Measurements from ENCODE around the gene AREG. TPM values are rescaled to one million over a fixed set of nuclear protein-coding genes. Genes with fewer than 3 reads are reported as not detected.
A peak's percentile ranks its signal among the peaks of the same experiment; 100 is the strongest.

Gene AREG
- total and polyA plus RNA-seq, 4 donors: 0.22 to 0.69 (median 0.33) TPM; not detected in 1

DNA sequence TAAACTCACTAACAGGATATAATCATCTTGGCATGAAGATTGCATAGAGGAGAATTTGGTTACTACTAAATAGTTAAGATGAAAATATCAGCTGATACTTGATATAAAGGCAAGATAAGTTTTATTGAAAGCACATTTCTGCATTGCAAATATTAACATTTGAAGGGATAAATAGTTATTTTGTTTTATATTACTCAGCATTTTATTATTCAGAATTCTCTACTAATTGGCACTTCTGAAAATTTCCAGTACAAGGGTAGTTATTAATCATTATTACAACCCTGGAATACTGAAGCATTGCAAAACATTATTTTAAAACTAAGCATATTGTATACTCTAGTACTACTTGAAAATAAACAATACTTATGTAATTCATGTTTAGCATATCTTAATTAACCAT, 32.7 kb upstream of the AREG start:
- Histone ChIP-seq H3K27ac (ENCODE audit: low read depth, low read length) (no peak overlapping the region), H3K9me3 (ENCODE audit: control insufficient read depth, insufficient read depth, low read length) (no peaks in the 10 kb centered on the region), H3K4me1 (ENCODE audit: control insufficient read depth, insufficient read depth, low read length) (no peaks in the 10 kb centered on the region), H3K4me3 (ENCODE audit: low read depth, low read length) (no peak overlapping the region), H3K36me3 (ENCODE audit: control insufficient read depth, insufficient read depth, low read length) (no peaks in the 10 kb centered on the region), H3K27me3 (ENCODE audit: control insufficient read depth, insufficient read depth, low read length) (no peaks in the 10 kb centered on the region)
- no peak for DNase-seq (ENCODE audit: low read depth in 4 of 6, low spot score in 6 of 6)

DNA sequence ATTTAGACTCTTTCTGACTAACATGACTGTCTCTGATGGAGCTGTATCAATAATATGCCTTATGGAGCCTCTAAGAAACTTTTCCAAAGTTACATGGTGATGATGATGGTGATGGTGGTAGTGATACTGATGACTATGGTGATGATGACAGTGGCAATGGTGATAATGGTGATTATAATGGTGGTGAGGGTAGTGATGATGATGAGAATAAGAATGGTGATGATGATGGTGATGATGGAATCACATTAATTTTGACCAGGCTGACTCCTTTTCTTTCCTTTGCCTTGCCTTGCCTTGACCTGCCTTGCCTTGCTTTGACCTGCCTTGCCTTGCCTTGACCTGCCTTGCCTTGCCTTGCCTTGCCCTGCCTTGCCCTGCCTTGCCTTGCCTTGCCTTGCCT, 31.7 kb upstream of the AREG start:
- Histone ChIP-seq H3K27me3 (ENCODE audit: control insufficient read depth, insufficient read depth, low read length) (no peaks in the 10 kb centered on the region), H3K27ac (ENCODE audit: low read depth, low read length) (no peak overlapping the region), H3K9me3 (ENCODE audit: control insufficient read depth, insufficient read depth, low read length) (no peaks in the 10 kb centered on the region), H3K36me3 (ENCODE audit: control insufficient read depth, insufficient read depth, low read length) (no peaks in the 10 kb centered on the region), H3K4me1 (ENCODE audit: control insufficient read depth, insufficient read depth, low read length) (no peaks in the 10 kb centered on the region), H3K4me3 (ENCODE audit: low read depth, low read length) (no peak overlapping the region)
- DNase-seq (ENCODE audit: low read depth in 4 of 6, low spot score in 6 of 6): no peak

DNA sequence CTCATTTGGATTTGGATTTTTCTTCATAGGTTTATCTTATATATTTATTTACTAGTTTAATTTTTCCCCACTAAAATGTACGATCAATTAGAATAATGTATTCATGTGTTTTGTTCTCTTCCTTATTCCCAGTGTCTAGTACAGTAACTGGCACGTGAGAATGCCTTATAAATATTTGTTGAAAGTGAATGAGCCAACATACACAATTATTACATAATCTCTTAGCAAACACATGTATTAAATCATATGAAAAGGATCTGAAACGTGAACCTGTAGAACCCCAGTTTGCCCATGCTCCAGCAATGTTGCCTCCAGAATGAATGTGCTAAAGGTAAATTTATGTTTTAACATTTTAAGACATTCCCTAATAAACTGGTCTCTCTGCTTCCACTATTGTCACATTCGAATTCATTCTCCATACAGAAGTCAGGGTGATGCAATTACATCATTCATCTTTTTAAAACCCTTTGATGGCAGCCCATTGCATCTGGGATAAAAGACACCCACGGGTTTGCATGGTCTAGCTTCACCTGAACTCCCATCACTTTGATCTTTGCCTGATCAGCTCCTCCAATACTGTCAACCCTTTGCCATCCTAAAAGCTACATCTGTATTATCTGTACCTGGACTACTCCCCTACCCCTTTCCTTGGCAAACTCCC, 30.7 kb upstream of the AREG start:
- no peak for DNase-seq (ENCODE audit: low read depth in 4 of 6, low spot score in 6 of 6)
- Histone ChIP-seq H3K4me3 (ENCODE audit: low read depth, low read length) (no peak overlapping the region), H3K9me3 (ENCODE audit: control insufficient read depth, insufficient read depth, low read length) (no peaks in the 10 kb centered on the region), H3K36me3 (ENCODE audit: control insufficient read depth, insufficient read depth, low read length) (no peaks in the 10 kb centered on the region), H3K27me3 (ENCODE audit: control insufficient read depth, insufficient read depth, low read length) (no peaks in the 10 kb centered on the region), H3K27ac (ENCODE audit: low read depth, low read length) (no peak overlapping the region), H3K4me1 (ENCODE audit: control insufficient read depth, insufficient read depth, low read length) (no peaks in the 10 kb centered on the region)
- 47% methylated on average over 2 of the region's 5 CpGs for WGBS (ENCODE audit: insufficient coverage)

DNA sequence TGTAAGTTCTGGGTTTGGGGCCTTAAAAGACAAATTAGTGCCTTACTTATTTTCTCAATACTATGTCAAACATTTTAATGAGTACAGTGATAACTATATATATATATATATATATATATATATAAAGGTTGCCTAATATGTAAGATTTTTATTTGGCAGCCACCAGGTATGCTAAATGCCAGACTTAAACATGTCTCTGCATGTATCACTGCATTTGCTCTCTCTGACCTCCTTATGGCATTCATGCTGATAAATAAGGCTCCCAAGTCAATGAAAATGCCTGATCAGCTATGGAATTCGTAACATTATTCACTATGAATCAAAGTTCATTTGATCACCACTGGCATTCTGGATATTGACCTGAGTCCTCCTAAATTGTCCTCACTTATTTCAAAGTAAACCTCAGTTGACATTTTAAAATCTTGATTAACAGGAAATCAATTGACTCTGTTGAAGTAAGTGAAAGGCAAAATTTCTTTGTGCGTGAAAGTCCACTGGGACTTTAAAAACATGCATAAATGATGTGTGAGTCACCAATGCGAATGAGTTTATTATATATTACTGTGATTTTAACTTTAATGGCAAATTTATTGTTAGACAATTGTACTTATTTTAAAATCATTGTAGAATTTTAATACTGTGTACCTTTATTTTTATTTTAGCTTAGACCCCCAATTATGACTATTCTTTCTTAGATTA, 29.2 kb upstream of the AREG start:
- no peaks in the 10 kb centered on the region for H3K36me3 ChIP-seq (ENCODE audit: control insufficient read depth, insufficient read depth, low read length)
- WGBS (ENCODE audit: insufficient coverage): no CpG with 5 or more reads among the region's 3 CpGs
- DNase-seq (ENCODE audit: low read depth in 4 of 6, low spot score in 6 of 6): no peak
- no peak overlapping the region for H3K4me3 ChIP-seq (ENCODE audit: low read depth, low read length)
- no peaks in the 10 kb centered on the region for H3K27me3 ChIP-seq (ENCODE audit: control insufficient read depth, insufficient read depth, low read length)
- no peaks in the 10 kb centered on the region for H3K4me1 ChIP-seq (ENCODE audit: control insufficient read depth, insufficient read depth, low read length)
- no peaks in the 10 kb centered on the region for H3K9me3 ChIP-seq (ENCODE audit: control insufficient read depth, insufficient read depth, low read length)
- no peak overlapping the region for H3K27ac ChIP-seq (ENCODE audit: low read depth, low read length)

DNA sequence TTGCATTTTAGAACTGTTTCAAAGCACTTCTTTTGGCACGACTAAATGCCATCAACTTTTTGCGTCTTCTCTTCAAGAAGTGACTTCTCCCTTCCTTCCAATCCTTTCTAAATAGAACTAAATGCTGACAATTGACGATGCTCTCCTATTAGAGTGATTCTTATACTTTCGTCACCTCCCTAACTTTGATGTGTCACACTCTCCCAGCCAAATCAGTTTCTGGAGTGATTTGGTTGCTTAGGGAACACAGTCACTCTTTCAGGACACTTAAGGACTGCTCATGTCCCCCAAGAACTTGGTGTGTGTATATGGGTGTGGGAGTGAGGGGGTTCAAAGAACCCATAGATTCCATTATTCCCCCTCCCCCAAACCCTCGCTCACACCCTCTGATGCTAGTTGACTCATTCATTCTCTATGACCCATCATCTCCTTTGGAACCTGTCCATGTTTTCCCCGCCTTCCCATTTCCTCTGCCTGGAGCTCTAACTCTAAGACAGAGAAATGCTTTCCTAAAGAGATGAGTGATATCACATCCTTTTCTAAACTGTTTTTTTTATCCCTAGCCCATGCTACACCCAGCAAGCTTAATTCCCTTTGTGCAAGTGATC, 26.8 kb upstream of the AREG start:
- Histone ChIP-seq H3K27ac (ENCODE audit: low read depth, low read length) (no peak overlapping the region), H3K4me1 (ENCODE audit: control insufficient read depth, insufficient read depth, low read length) (no peaks in the 10 kb centered on the region), H3K4me3 (ENCODE audit: low read depth, low read length) (no peak overlapping the region), H3K36me3 (ENCODE audit: control insufficient read depth, insufficient read depth, low read length) (no peaks in the 10 kb centered on the region), H3K9me3 (ENCODE audit: control insufficient read depth, insufficient read depth, low read length) (no peaks in the 10 kb centered on the region), H3K27me3 (ENCODE audit: control insufficient read depth, insufficient read depth, low read length) (no peaks in the 10 kb centered on the region)
- 92% methylated on average over 3 of the region's 6 CpGs for WGBS (ENCODE audit: insufficient coverage)
- no peak for DNase-seq (ENCODE audit: low read depth in 4 of 6, low spot score in 6 of 6)

DNA sequence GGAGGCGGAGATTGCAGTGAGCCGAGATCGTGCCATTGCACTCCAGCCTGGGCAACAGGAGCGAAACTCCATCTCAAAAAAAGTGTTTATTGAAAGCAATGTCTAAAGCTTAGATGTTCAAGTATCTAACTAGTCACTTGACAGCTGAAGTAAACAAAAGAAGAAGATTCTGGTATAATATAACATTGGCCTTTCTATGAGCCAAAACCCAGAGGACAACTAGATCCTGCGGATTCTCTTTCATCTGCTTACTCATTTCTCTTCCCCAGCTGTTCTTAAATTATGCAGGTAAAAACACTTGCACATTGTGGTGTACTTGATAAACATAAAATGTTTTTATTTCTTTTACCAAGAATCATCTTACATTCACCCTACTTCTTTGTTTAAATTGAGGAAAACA, 24.1 kb upstream of the AREG start:
- H3K27ac ChIP-seq (ENCODE audit: low read depth, low read length): no peak overlapping the region
- no peaks in the 10 kb centered on the region for H3K9me3 ChIP-seq (ENCODE audit: control insufficient read depth, insufficient read depth, low read length)
- WGBS (ENCODE audit: insufficient coverage): no CpG with 5 or more reads among the region's 5 CpGs
- no peaks in the 10 kb centered on the region for H3K27me3 ChIP-seq (ENCODE audit: control insufficient read depth, insufficient read depth, low read length)
- H3K4me1 ChIP-seq (ENCODE audit: control insufficient read depth, insufficient read depth, low read length): no peaks in the 10 kb centered on the region
- no peak for DNase-seq (ENCODE audit: low read depth in 4 of 6, low spot score in 6 of 6)
- no peak overlapping the region for H3K4me3 ChIP-seq (ENCODE audit: low read depth, low read length)
- no peaks in the 10 kb centered on the region for H3K36me3 ChIP-seq (ENCODE audit: control insufficient read depth, insufficient read depth, low read length)

DNA sequence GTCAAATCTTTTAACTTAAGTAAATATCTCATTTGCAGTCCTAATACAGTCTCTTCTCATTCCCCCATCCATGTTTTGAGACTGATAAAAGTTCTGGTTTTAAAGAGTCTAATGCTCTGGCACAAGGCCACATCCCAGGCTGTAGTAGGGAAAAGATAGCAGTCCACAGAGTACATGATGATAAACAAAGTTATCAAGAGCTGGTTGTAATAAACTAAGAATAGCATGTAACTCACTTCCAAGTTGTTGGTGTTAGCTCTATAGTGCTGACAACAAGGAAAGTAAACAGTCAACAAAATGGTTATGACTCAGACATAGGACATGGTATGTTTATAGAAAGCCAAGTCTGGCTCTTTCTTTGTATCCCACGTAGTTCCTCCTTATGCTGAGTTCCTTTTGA, 21.8 kb upstream of the AREG start:
- H3K4me1 ChIP-seq (ENCODE audit: control insufficient read depth, insufficient read depth, low read length): no peaks in the 10 kb centered on the region
- WGBS (ENCODE audit: insufficient coverage): no CpG with 5 or more reads among the region's 1 CpG
- H3K27me3 ChIP-seq (ENCODE audit: control insufficient read depth, insufficient read depth, low read length): no peaks in the 10 kb centered on the region
- H3K27ac ChIP-seq (ENCODE audit: low read depth, low read length): no peak overlapping the region
- peak in 1 of 6 donors; percentile 7 for DNase-seq (ENCODE audit: low read depth in 4 of 6, low spot score in 6 of 6)
- H3K36me3 ChIP-seq (ENCODE audit: control insufficient read depth, insufficient read depth, low read length): no peaks in the 10 kb centered on the region
- H3K9me3 ChIP-seq (ENCODE audit: control insufficient read depth, insufficient read depth, low read length): no peaks in the 10 kb centered on the region
- H3K4me3 ChIP-seq (ENCODE audit: low read depth, low read length): no peak overlapping the region

DNA sequence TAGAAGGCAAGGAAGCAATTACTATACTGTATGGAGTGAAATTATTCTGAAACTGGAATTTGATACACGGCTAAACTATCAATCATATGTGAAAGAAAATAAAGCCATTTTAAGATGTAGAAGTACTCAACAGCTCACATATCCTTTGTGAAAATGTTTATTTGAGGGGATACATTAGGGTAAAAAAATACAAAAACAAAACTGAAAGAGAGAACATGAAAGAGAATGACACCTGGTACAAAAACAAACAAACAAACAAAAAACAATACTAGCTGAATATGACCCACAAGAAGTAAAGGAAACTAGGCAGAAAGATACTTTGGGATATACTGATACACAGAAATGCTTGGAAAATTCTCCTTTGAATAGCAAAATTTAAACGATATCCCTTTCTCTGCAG, 20.8 kb upstream of the AREG start:
- H3K9me3 ChIP-seq (ENCODE audit: control insufficient read depth, insufficient read depth, low read length): no peaks in the 10 kb centered on the region
- WGBS (ENCODE audit: insufficient coverage): no CpG with 5 or more reads among the region's 2 CpGs
- no peak overlapping the region for H3K4me3 ChIP-seq (ENCODE audit: low read depth, low read length)
- no peak for DNase-seq (ENCODE audit: low read depth in 4 of 6, low spot score in 6 of 6)
- no peaks in the 10 kb centered on the region for H3K36me3 ChIP-seq (ENCODE audit: control insufficient read depth, insufficient read depth, low read length)
- no peaks in the 10 kb centered on the region for H3K27me3 ChIP-seq (ENCODE audit: control insufficient read depth, insufficient read depth, low read length)
- no peaks in the 10 kb centered on the region for H3K4me1 ChIP-seq (ENCODE audit: control insufficient read depth, insufficient read depth, low read length)
- H3K27ac ChIP-seq (ENCODE audit: low read depth, low read length): no peak overlapping the region

DNA sequence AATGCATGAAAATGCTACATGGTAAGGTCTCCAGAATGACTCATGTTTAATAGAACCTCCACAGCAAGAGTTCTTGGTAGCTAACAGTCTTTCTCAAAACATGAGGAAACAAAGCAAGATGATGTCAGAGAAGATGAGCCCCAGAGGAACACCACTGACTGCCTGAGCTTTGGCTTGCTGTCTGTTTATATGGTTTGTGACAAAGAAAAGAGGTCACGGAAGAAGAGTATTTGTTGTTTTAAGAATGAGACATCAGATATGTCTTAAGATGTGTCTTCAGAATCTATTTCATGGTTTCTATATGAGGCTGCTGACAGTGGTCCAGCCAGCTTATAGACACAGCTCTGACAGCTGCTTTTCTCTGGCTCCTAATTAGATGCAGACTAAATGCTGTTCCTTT, 18.8 kb upstream of the AREG start:
- WGBS (ENCODE audit: insufficient coverage): 70% methylated on average over 1 of the region's 1 CpG
- no peak for DNase-seq (ENCODE audit: low read depth in 4 of 6, low spot score in 6 of 6)
- no peaks in the 10 kb centered on the region for H3K27me3 ChIP-seq (ENCODE audit: control insufficient read depth, insufficient read depth, low read length)
- no peak overlapping the region for H3K27ac ChIP-seq (ENCODE audit: low read depth, low read length)
- no peaks in the 10 kb centered on the region for H3K36me3 ChIP-seq (ENCODE audit: control insufficient read depth, insufficient read depth, low read length)
- no peaks in the 10 kb centered on the region for H3K4me1 ChIP-seq (ENCODE audit: control insufficient read depth, insufficient read depth, low read length)
- no peak overlapping the region for H3K4me3 ChIP-seq (ENCODE audit: low read depth, low read length)
- no peaks in the 10 kb centered on the region for H3K9me3 ChIP-seq (ENCODE audit: control insufficient read depth, insufficient read depth, low read length)

DNA sequence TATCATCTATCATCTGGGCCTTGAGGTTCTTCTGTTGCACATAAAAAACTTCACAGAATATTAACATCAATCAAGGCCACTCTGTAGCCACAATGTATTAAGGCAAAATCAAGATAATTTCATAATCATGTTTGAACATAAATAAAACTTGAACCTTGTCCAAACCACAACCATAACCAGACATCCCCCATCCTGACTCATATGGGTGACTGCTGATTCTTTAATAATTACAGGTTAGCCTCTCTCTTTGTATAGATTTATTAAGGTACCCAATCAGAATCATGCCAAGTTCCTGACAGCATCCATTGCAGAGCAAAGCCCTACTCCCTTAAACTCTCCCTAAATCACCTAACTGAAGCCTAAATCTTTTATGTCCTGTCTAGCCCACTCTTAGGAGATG, 16.7 kb upstream of the AREG start:
- Histone ChIP-seq H3K27ac (ENCODE audit: low read depth, low read length) (no peak overlapping the region), H3K36me3 (ENCODE audit: control insufficient read depth, insufficient read depth, low read length) (no peaks in the 10 kb centered on the region), H3K9me3 (ENCODE audit: control insufficient read depth, insufficient read depth, low read length) (no peaks in the 10 kb centered on the region), H3K27me3 (ENCODE audit: control insufficient read depth, insufficient read depth, low read length) (no peaks in the 10 kb centered on the region), H3K4me1 (ENCODE audit: control insufficient read depth, insufficient read depth, low read length) (no peaks in the 10 kb centered on the region), H3K4me3 (ENCODE audit: low read depth, low read length) (no peak overlapping the region)
- DNase-seq (ENCODE audit: low read depth in 4 of 6, low spot score in 6 of 6): no peak
